Neural cell (in vitro differentiated cells): Measurements from ENCODE around the gene ADAM10.

Experiments
- CTCF ChIP-seq: fragments of 450-650 bp; IDR thresholded peaks from 2 replicates; pipeline ENCODE4 v1.5.1; 2014; ENCODE audit warnings: antibody characterized with exemption, mild to moderate bottlenecking, moderate library complexity; ENCODE audit not compliant: poor library complexity, severe bottlenecking
- EZH2 ChIP-seq: fragments of 200-600, 300-800 bp; shearing (Covaris generic), sonication (generic); IDR thresholded peaks from 2 replicates; pipeline ENCODE4 v1.6.1; 2014; ENCODE audit warnings: antibody characterized with exemption, low read length, borderline replicate concordance, mild to moderate bottlenecking; ENCODE audit not compliant: insufficient read depth, poor library complexity, severe bottlenecking
- TAF1 ChIP-seq: IDR thresholded peaks from 2 replicates; pipeline ENCODE4 v1.6.1; 2012; ENCODE audit warnings: low read depth

GRCh38 chr15:58604455-58604923 is 145.0 kb downstream of the ADAM10 start:
- TF ChIP-seq CTCF (no peak), TAF1 (no peak), EZH2 (no peak)
